CD4-positive, alpha-beta memory T cell (primary cell): ENCODE data around the gene ELOVL1. TPM values are rescaled to one million over a fixed set of nuclear protein-coding genes. Genes with fewer than 3 reads are reported as not detected.
"Not testable (repeated sequence)": the region's sequence is repeated elsewhere in the genome, so short reads cannot be mapped to it uniquely, and the experiment has no call there.

Source experiments
- CTCF ChIA-PET: fragments of 350-600 bp; sonication (Branson Sonifier 250); formaldehyde crosslinking; loops from one replicate; lab custom pipeline; 2021; ENCODE audit warnings: inconsistent platforms; ENCODE audit not compliant: partially characterized antibody; lab: Charles Lee
- POLR2A ChIA-PET: fragments of 350-600 bp; sonication (Branson Sonifier 250); formaldehyde crosslinking; loops from one replicate; lab custom pipeline; 2021; ENCODE audit not compliant: partially characterized antibody; lab: Charles Lee
- DNase-seq, 5 donors: peaks; one replicate each; pipeline versions ENCODE4 v3.0.0 to v3.0.0-alpha.2; 2020 to 2022; ENCODE audit warnings: mixed read lengths in 1 of 5
- H3K27ac ChIP-seq: one replicate; pipeline ENCODE4 v1.7.0; 2013; ENCODE audit warnings: low read depth, low read length
- H3K27me3 ChIP-seq: 2 replicates; pipeline ENCODE4 v1.7.0; 2013; ENCODE audit warnings: mild to moderate bottlenecking, low read length, moderate library complexity; ENCODE audit not compliant: insufficient read depth
- H3K36me3 ChIP-seq: 2 replicates; pipeline ENCODE4 v1.7.0; 2013; ENCODE audit warnings: mild to moderate bottlenecking, low read length, moderate library complexity; ENCODE audit not compliant: insufficient read depth
- H3K4me1 ChIP-seq: 2 replicates; pipeline ENCODE4 v1.7.0; 2013; ENCODE audit warnings: mild to moderate bottlenecking, low read length, moderate library complexity; ENCODE audit not compliant: insufficient read depth
- H3K4me3 ChIP-seq, 2 donors: one replicate each; pipeline ENCODE4 v1.7.0; 2013; ENCODE audit warnings: low read length in 2 of 2, mild to moderate bottlenecking in 1 of 2
- H3K9me3 ChIP-seq, 2 donors: one replicate each; pipeline ENCODE4 v1.7.0; 2013; ENCODE audit warnings: low read length in 2 of 2, control low read depth in 1 of 2; ENCODE audit not compliant: control insufficient read depth in 1 of 2
- H3K27ac Mint-ChIP-seq, 7 donors: one replicate each; pipeline ENCODE4 v1.8.0; 2020 to 2021; ENCODE audit warnings: mixed read lengths in 7 of 7, mild to moderate bottlenecking in 6 of 7, inconsistent platforms in 3 of 7, moderate library complexity in 3 of 7
- H3K27me3 Mint-ChIP-seq, 2 donors: one replicate each; pipeline ENCODE4 v1.8.0; 2020 to 2021; ENCODE audit warnings: mixed read lengths in 2 of 2
- H3K36me3 Mint-ChIP-seq, 2 donors: one replicate each; pipeline ENCODE4 v1.8.0; 2020 to 2021; ENCODE audit warnings: mixed read lengths in 2 of 2, inconsistent platforms in 1 of 2, mild to moderate bottlenecking in 1 of 2
- H3K4me1 Mint-ChIP-seq, 4 donors: one replicate each; pipeline ENCODE4 v1.8.0; 2020 to 2021; ENCODE audit warnings: mixed read lengths in 4 of 4, mild to moderate bottlenecking in 1 of 4
- H3K4me3 Mint-ChIP-seq, 8 donors: one replicate each; pipeline ENCODE4 v1.8.0; 2020 to 2021; ENCODE audit warnings: mixed read lengths in 8 of 8, mild to moderate bottlenecking in 7 of 8, moderate library complexity in 6 of 8, inconsistent platforms in 3 of 8
- H3K9me3 Mint-ChIP-seq, 8 donors: one replicate each; pipeline ENCODE4 v1.8.0; 2020 to 2021; ENCODE audit warnings: mixed read lengths in 8 of 8, mild to moderate bottlenecking in 5 of 8, inconsistent platforms in 3 of 8, moderate library complexity in 1 of 8
- intact Hi-C: fragments of 100-400 bp; cut with micrococcal nuclease; formaldehyde crosslinking; loops from one replicate; pipeline ENCODE4 v1.15.1; 2023
- polyA plus RNA-seq, 2 donors: library from polyadenylated mRNA; unstranded; fragments of 300-500 nt; fragmentation: Illumina TruSeq; gene quantifications; one replicate each; pipeline ENCODE4 v1.2.3, GENCODE V29; 2021
- total RNA-seq, 2 experiments: library from RNA; stranded (reverse); gene quantifications; one replicate each; pipeline ENCODE4 v1.2.3, GENCODE V29; 2021

Gene ELOVL1
- total RNA-seq: 10 to 100 TPM; 45.3 to 46.0 TPM
- polyA plus RNA-seq: 10 to 100 TPM; 86.4 to 99.3 TPM

- Histone ChIP-seq H3K27me3 (no peaks in the 10 kb centered on the region), H3K36me3 (peaks cover 24% of the 10 kb centered on the region), H3K4me1 (peaks cover 24% of the 10 kb centered on the region), H3K9me3 (no peaks in the 10 kb centered on the region), H3K27ac (peak within 1 kb of the TSS; percentile 81), H3K4me3 (peak within 1 kb of the TSS; percentile 68 to 76)
- peak; percentile 70 to 82 (median 74) for DNase-seq
- Mint-ChIP-seq H3K27ac (peak within 1 kb of the TSS; percentile 87 to 96 (median 93)), H3K4me1 (peaks cover 25 to 51% (median 38%) of the 10 kb centered on the region in 4 donors), H3K36me3 (peaks cover 11 to 40% of the 10 kb centered on the region in 2 donors), H3K9me3 (no peaks in the 10 kb centered on the region), H3K4me3 (peak within 1 kb of the TSS; percentile 87 to 94 (median 90)), H3K27me3 (no peaks in the 10 kb centered on the region)
- ChIA-PET CTCF (interaction anchor here (0.7 to 2.7 kb wide), 8 partner anchors 10 to 141 kb away, joined by 3 to 15 read pairs (median 4); partner anchors contain the start of gene CDC20), POLR2A (interaction anchor here (0.9 to 3.4 kb wide), 12 partner anchors 10 to 1264 kb away, joined by 3 to 47 read pairs (median 10); partner anchors contain the start of genes CDC20, CFAP57, EBNA1BP2 and HYI)
- intact Hi-C loops: loop anchor here (1.0 to 5.0 kb wide), 6 partner anchors 10 to 196 kb away; partner anchors contain the start of genes CDC20, CFAP57, EBNA1BP2 and HYI
These were observed at the start of gene ELOVL1 for GRCh38 chr1:43367904-43368645. Gene ELOVL1 (minus strand): TSS chr1:43368011. CDS start chr1:43365609, 2,402 bp downstream.

GRCh38 chr1:43415901-43416300, 48.1 kb upstream of the ELOVL1 start:
- no peaks in the 10 kb centered on the region for H3K9me3 Mint-ChIP-seq
- ChIA-PET POLR2A (interaction anchor here (2.7 kb wide), 1 partner anchor 26 kb away, joined by 10 read pairs; the partner anchor contains the start of genes MED8 and SZT2), CTCF (interaction anchor here (2.7 to 6.9 kb wide), 2 partner anchors 11 to 187 kb away, joined by 7 to 218 read pairs; no protein-coding TSS in a partner anchor)
- H3K36me3 Mint-ChIP-seq: peaks cover 25 to 30% of the 10 kb centered on the region in 2 donors
- DNase-seq: no peak
- intact Hi-C loops: loop anchor here (2.0 kb wide), 1 partner anchor 503 kb away; no protein-coding TSS in a partner anchor
- no peak overlapping the region for H3K4me3 Mint-ChIP-seq
- no peak overlapping the region for H3K27ac Mint-ChIP-seq
- Histone ChIP-seq H3K4me3 (no peak overlapping the region), H3K9me3 (no peaks in the 10 kb centered on the region), H3K4me1 (no peaks in the 10 kb centered on the region), H3K36me3 (peaks cover 52% of the 10 kb centered on the region), H3K27me3 (no peaks in the 10 kb centered on the region), H3K27ac (no peak overlapping the region)
- H3K27me3 Mint-ChIP-seq: no peaks in the 10 kb centered on the region
- peaks cover 0 to 6% (median 5%) of the 10 kb centered on the region in 4 donors for H3K4me1 Mint-ChIP-seq

GRCh38 chr1:43414634-43415223, 46.9 kb upstream of the ELOVL1 start:
- peaks cover 0 to 6% (median 5%) of the 10 kb centered on the region in 4 donors for H3K4me1 Mint-ChIP-seq
- peak overlapping the region in 4 of 7 donors; percentile 4 to 87 (median 68) for H3K27ac Mint-ChIP-seq
- ChIA-PET CTCF (interaction anchor here (0.6 to 6.9 kb wide), 22 partner anchors 8 to 502 kb away, joined by 3 to 218 read pairs (median 4); partner anchors contain the start of genes CDC20, HYI, MED8 and SZT2), POLR2A (interaction anchor here (0.8 to 2.7 kb wide), 6 partner anchors 11 to 191 kb away, joined by 3 to 10 read pairs (median 4); partner anchors contain the start of genes MED8 and SZT2)
- H3K27me3 ChIP-seq: no peaks in the 10 kb centered on the region
- H3K36me3 Mint-ChIP-seq: peaks cover 24 to 27% of the 10 kb centered on the region in 2 donors
- H3K9me3 ChIP-seq: no peaks in the 10 kb centered on the region
- intact Hi-C loops: loop anchor here (2.0 kb wide), 1 partner anchor 502 kb away; no protein-coding TSS in a partner anchor
- peaks cover 40% of the 10 kb centered on the region for H3K36me3 ChIP-seq
- H3K4me1 ChIP-seq: no peaks in the 10 kb centered on the region
- no peak overlapping the region for H3K4me3 Mint-ChIP-seq
- H3K27ac ChIP-seq: no peak overlapping the region
- no peaks in the 10 kb centered on the region for H3K9me3 Mint-ChIP-seq
- H3K4me3 ChIP-seq: no peak overlapping the region
- DNase-seq: peak; percentile 58 to 68 (median 67)
- no peaks in the 10 kb centered on the region for H3K27me3 Mint-ChIP-seq

GRCh38 chr1:43413426-43413825, 45.6 kb upstream of the ELOVL1 start:
- ChIA-PET POLR2A (interaction anchor here (1.6 to 2.7 kb wide), 3 partner anchors 24 to 189 kb away, joined by 4 to 10 read pairs (median 10); partner anchors contain the start of genes MED8 and SZT2), CTCF (interaction anchor here (1.1 to 6.9 kb wide), 3 partner anchors 14 to 185 kb away, joined by 3 to 218 read pairs (median 7); no protein-coding TSS in a partner anchor)
- H3K27me3 Mint-ChIP-seq, H3K27me3 ChIP-seq, DNase-seq, H3K9me3 Mint-ChIP-seq, H3K4me3 Mint-ChIP-seq, H3K4me3 ChIP-seq, H3K4me1 Mint-ChIP-seq, H3K9me3 ChIP-seq, H3K4me1 ChIP-seq, H3K27ac ChIP-seq, intact Hi-C loops: not testable (repeated sequence)
- Mint-ChIP-seq H3K36me3 (peaks cover 29 to 32% of the 10 kb centered on the region in 2 donors), H3K27ac (peak overlapping the region in 3 of 7 donors; percentile 11 to 48 (median 39))
- peaks cover 37% of the 10 kb centered on the region for H3K36me3 ChIP-seq

GRCh38 chr1:43410571-43410970, 42.8 kb upstream of the ELOVL1 start:
- H3K4me3 Mint-ChIP-seq: no peak overlapping the region
- H3K9me3 Mint-ChIP-seq: no peaks in the 10 kb centered on the region

GRCh38 chr1:43405876-43406234, 38.0 kb upstream of the ELOVL1 start:
- Histone ChIP-seq H3K36me3 (peaks cover 49% of the 10 kb centered on the region), H3K27ac (no peak overlapping the region), H3K4me1 (no peaks in the 10 kb centered on the region), H3K4me3 (no peak overlapping the region), H3K9me3 (no peaks in the 10 kb centered on the region), H3K27me3 (no peaks in the 10 kb centered on the region)
- Mint-ChIP-seq H3K9me3 (no peaks in the 10 kb centered on the region), H3K27me3 (no peaks in the 10 kb centered on the region), H3K4me3 (no peak overlapping the region), H3K27ac (no peak overlapping the region), H3K4me1 (peaks cover 0 to 13% (median 6%) of the 10 kb centered on the region in 4 donors), H3K36me3 (peaks cover 56 to 63% of the 10 kb centered on the region in 2 donors)
- ChIA-PET CTCF (interaction anchor here (1.2 to 1.4 kb wide), 2 partner anchors 9 to 179 kb away, joined by 3 to 4 read pairs; no protein-coding TSS in a partner anchor), POLR2A (no interaction called here)
- intact Hi-C loops: no loop called here
- DNase-seq: no peak

More at GRCh38 chr1:43410571-43410970, 42.8 kb upstream of the ELOVL1 start:
- Histone ChIP-seq H3K27ac (no peak overlapping the region), H3K27me3 (no peaks in the 10 kb centered on the region), H3K4me1 (no peaks in the 10 kb centered on the region), H3K9me3 (no peaks in the 10 kb centered on the region), H3K36me3 (peaks cover 26% of the 10 kb centered on the region), H3K4me3 (no peak overlapping the region)
- H3K36me3 Mint-ChIP-seq: peaks cover 44 to 46% of the 10 kb centered on the region in 2 donors
- peaks cover 0 to 11% (median 5%) of the 10 kb centered on the region in 4 donors for H3K4me1 Mint-ChIP-seq
- intact Hi-C loops: no loop called here
- H3K27ac Mint-ChIP-seq: peak overlapping the region in 1 of 7 donors; percentile 59
- no peaks in the 10 kb centered on the region for H3K27me3 Mint-ChIP-seq
- CTCF ChIA-PET: interaction anchor here (6.9 kb wide), 1 partner anchor 182 kb away, joined by 218 read pairs; no protein-coding TSS in a partner anchor
- POLR2A ChIA-PET: no interaction called here
- no peak for DNase-seq
